DND-41 (cell line): Measurements from ENCODE around the gene PLPPR1.

Source experiments
- ATAC-seq: fragments of 200-7000 bp; cut with Tn5 transposase; 3 replicates; pipeline ENCODE4 v1.9.1; 2021; ENCODE audit warnings: low read depth; ENCODE audit not compliant: insufficient read depth
- DNase-seq: peaks from one replicate; pipeline ENCODE4 v3.0.0-alpha.2; 2020
- H2AFZ ChIP-seq: 2 replicates; pipeline ENCODE4 v1.6.0; 2012; ENCODE audit warnings: low read depth, low read length
- H3K27ac ChIP-seq: 2 replicates; pipeline ENCODE4 v1.5.1; 2012; ENCODE audit warnings: low read length, inconsistent platforms
- H3K27me3 ChIP-seq: fragments of 200-600 bp; sonication (generic); 2 replicates; pipeline ENCODE4 v1.6.0; 2012; ENCODE audit warnings: low read length, mild to moderate bottlenecking, inconsistent platforms; ENCODE audit not compliant: insufficient read depth, poor library complexity
- H3K36me3 ChIP-seq: 2 replicates; pipeline ENCODE4 v1.5.1; 2012; ENCODE audit warnings: low read length, inconsistent platforms; ENCODE audit not compliant: insufficient read depth
- H3K4me1 ChIP-seq: 2 replicates; pipeline ENCODE4 v1.5.1; 2012; ENCODE audit warnings: mild to moderate bottlenecking, low read length; ENCODE audit not compliant: insufficient read depth
- H3K4me2 ChIP-seq: 2 replicates; pipeline ENCODE4 v1.6.0; 2012; ENCODE audit warnings: mild to moderate bottlenecking, moderate library complexity, low read length, inconsistent platforms; ENCODE audit not compliant: insufficient read depth
- H3K4me3 ChIP-seq, 2 experiments: fragments of 200-600 bp in 1 of 2; shearing (Covaris generic) in 1 of 2; 2 replicates each; pipeline ENCODE4 v1.5.1; 2012 to 2016; ENCODE audit warnings: inconsistent platforms in 2 of 2, low read length in 2 of 2, mild to moderate bottlenecking in 2 of 2, low read depth in 1 of 2, moderate library complexity in 1 of 2
- H3K79me2 ChIP-seq: 2 replicates; pipeline ENCODE4 v1.6.0; 2012; ENCODE audit warnings: low read length, inconsistent platforms; ENCODE audit not compliant: insufficient read depth
- H3K9ac ChIP-seq: 2 replicates; pipeline ENCODE4 v1.6.0; 2012; ENCODE audit warnings: low read depth, mild to moderate bottlenecking, inconsistent platforms, low read length, moderate library complexity
- H3K9me3 ChIP-seq: 2 replicates; pipeline ENCODE4 v1.5.1; 2012; ENCODE audit warnings: low read length, moderate library complexity, mild to moderate bottlenecking, inconsistent platforms; ENCODE audit not compliant: insufficient read depth, severe bottlenecking
- H4K20me1 ChIP-seq: 2 replicates; pipeline ENCODE4 v1.6.0; 2012; ENCODE audit warnings: low read length; ENCODE audit not compliant: insufficient read depth
- CTCF ChIP-seq: IDR thresholded peaks from 2 replicates; pipeline ENCODE4 v1.5.1; 2012; ENCODE audit warnings: borderline replicate concordance, low read length, moderate library complexity, mild to moderate bottlenecking; ENCODE audit not compliant: poor library complexity, severe bottlenecking; ENCODE audit errors: extremely low read depth
- EZH2 ChIP-seq: IDR thresholded peaks from 3 replicates; pipeline ENCODE4 v1.6.1; 2012; ENCODE audit warnings: borderline replicate concordance, low read depth, mild to moderate bottlenecking, moderate library complexity, low read length, inconsistent platforms; ENCODE audit not compliant: severe bottlenecking

PLPPR1 gene

GRCh38 chr9:101162231-101162630 is 133.7 kb downstream of the PLPPR1 start:
- H3K27me3 ChIP-seq, result no peaks in the 10 kb centered on the region
- H3K4me1 ChIP-seq, result no peaks in the 10 kb centered on the region
- H3K9ac ChIP-seq, result no peak overlapping the region
- no peaks in the 10 kb centered on the region for H3K36me3 ChIP-seq
- H2AFZ ChIP-seq, result no peak overlapping the region
- no peak for ATAC-seq
- no peak overlapping the region for H3K4me2 ChIP-seq
- no peak for DNase-seq
- no peaks in the 10 kb centered on the region for H3K79me2 ChIP-seq
- TF ChIP-seq EZH2 (no peak), CTCF (no peak)
- H3K9me3 ChIP-seq, result no peaks in the 10 kb centered on the region
- no peak overlapping the region for H3K4me3 ChIP-seq
- H4K20me1 ChIP-seq, result no peaks in the 10 kb centered on the region
- no peak overlapping the region for H3K27ac ChIP-seq

- TF ChIP-seq EZH2 (no peak), CTCF (no peak)
- no peak for DNase-seq
- Histone ChIP-seq H3K9ac (no peak overlapping the region), H4K20me1 (no peaks in the 10 kb centered on the region), H3K9me3 (no peaks in the 10 kb centered on the region), H3K27me3 (no peaks in the 10 kb centered on the region), H3K79me2 (no peaks in the 10 kb centered on the region), H3K36me3 (no peaks in the 10 kb centered on the region), H3K4me3 (no peak overlapping the region), H3K4me1 (no peaks in the 10 kb centered on the region), H3K27ac (no peak overlapping the region), H3K4me2 (no peak overlapping the region), H2AFZ (no peak overlapping the region)
- no peak for ATAC-seq
These were observed 136.6 kb downstream of the PLPPR1 start for GRCh38 chr9:101165131-101165530.

- ATAC-seq, result no peak
- no peaks in the 10 kb centered on the region for H3K4me1 ChIP-seq
- DNase-seq, result no peak
- no peak for TF ChIP-seq CTCF
- no peak overlapping the region for H2AFZ ChIP-seq
- no peak overlapping the region for H3K4me2 ChIP-seq
- no peaks in the 10 kb centered on the region for H3K9me3 ChIP-seq
- no peak overlapping the region for H3K4me3 ChIP-seq
- no peaks in the 10 kb centered on the region for H3K27me3 ChIP-seq
- H4K20me1 ChIP-seq, result no peaks in the 10 kb centered on the region
- no peaks in the 10 kb centered on the region for H3K36me3 ChIP-seq
- no peak overlapping the region for H3K9ac ChIP-seq
- no peak overlapping the region for H3K27ac ChIP-seq
- H3K79me2 ChIP-seq, result no peaks in the 10 kb centered on the region
These were observed 139.1 kb downstream of the PLPPR1 start for GRCh38 chr9:101167490-101168134.

GRCh38 chr9:101172616-101173015 is 144.1 kb downstream of the PLPPR1 start:
- TF ChIP-seq CTCF (no peak), EZH2 (no peak)
- H3K9ac ChIP-seq, result no peak overlapping the region
- no peaks in the 10 kb centered on the region for H4K20me1 ChIP-seq
- no peak overlapping the region for H3K27ac ChIP-seq
- DNase-seq (no peak), ATAC-seq (no peak)
- no peak overlapping the region for H3K4me3 ChIP-seq
- H3K79me2 ChIP-seq, result no peaks in the 10 kb centered on the region
- H3K4me2 ChIP-seq, result no peak overlapping the region
- no peaks in the 10 kb centered on the region for H3K36me3 ChIP-seq
- no peak overlapping the region for H2AFZ ChIP-seq
- H3K27me3 ChIP-seq, result no peaks in the 10 kb centered on the region
- no peaks in the 10 kb centered on the region for H3K4me1 ChIP-seq
- no peaks in the 10 kb centered on the region for H3K9me3 ChIP-seq
